ENCODE results near the gene TEX36. TPM values are rescaled to one million over a fixed set of nuclear protein-coding genes. Genes with fewer than 3 reads are reported as not detected.

Gene TEX36
- total RNA-seq, 1 experiment from 2014 or later, result not detected

DNA sequence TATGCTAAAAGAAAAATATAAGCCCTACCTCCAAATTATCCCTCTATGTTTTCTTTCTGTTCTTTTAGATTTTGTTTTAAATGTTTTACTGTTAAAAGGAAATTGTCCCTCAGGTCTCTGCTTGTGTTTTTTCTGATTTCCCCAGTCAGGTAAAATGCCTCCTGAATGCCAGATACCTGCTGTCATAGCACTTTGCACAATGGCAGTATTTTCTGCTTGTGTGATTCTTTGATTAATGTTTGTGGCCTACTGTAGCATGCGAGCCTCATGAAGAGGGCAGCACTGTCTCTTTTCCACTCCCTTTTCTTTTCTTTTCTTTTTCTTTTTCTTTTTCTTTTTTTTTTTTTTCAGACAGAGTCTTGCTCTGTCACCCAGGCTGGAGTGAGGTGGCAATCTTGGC lies 71.2 kb downstream of the TEX36 start:
- intact Hi-C loops (cut with micrococcal nuclease; ENCODE audit: unreplicated experiment), result no loop called here
- Mint-ChIP-seq H3K4me1 (ENCODE audit: low read depth, unreplicated experiment) (no peaks in the 10 kb centered on the region), H3K36me3 (ENCODE audit: insufficient read depth, unreplicated experiment) (no peaks in the 10 kb centered on the region), H3K27me3 (ENCODE audit: unreplicated experiment) (peaks cover 14% of the 10 kb centered on the region), H3K4me3 (ENCODE audit: low read depth, unreplicated experiment) (no peak overlapping the region), H3K9me3 (ENCODE audit: low read depth, unreplicated experiment) (no peaks in the 10 kb centered on the region), H3K27ac (ENCODE audit: unreplicated experiment) (no peak overlapping the region)
- no peak for DNase-seq
- CTCF ChIA-PET, result no interaction called here
- no TSS peak for BruUV-seq (replicated peaks)
- TF ChIP-seq, protein P1, sequence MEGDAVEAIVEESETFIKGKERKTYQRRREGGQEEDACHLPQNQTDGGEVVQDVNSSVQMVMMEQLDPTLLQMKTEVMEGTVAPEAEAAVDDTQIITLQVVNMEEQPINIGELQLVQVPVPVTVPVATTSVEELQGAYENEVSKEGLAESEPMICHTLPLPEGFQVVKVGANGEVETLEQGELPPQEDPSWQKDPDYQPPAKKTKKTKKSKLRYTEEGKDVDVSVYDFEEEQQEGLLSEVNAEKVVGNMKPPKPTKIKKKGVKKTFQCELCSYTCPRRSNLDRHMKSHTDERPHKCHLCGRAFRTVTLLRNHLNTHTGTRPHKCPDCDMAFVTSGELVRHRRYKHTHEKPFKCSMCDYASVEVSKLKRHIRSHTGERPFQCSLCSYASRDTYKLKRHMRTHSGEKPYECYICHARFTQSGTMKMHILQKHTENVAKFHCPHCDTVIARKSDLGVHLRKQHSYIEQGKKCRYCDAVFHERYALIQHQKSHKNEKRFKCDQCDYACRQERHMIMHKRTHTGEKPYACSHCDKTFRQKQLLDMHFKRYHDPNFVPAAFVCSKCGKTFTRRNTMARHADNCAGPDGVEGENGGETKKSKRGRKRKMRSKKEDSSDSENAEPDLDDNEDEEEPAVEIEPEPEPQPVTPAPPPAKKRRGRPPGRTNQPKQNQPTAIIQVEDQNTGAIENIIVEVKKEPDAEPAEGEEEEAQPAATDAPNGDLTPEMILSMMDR (IDR thresholded peaks at IDR 0.05; ENCODE audit: unreplicated experiment), result no peak

DNA sequence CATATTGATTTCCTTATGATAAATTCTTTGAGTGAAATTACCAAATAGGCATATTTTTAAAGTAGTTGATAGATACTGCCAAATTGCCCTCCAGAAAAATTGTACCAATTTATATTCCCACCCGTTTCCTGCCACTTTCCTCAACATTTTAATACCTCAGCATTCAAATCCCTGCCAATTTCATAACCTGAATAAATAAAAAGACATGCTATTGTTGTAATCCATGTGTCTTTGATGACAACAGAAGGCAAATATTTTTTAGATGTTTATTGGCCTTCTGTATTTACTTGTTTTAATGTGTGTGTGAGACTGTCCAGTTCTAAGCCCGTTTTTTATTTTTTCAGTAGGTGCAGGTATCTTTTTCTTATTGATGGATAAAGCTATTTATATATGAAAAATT lies 71.7 kb downstream of the TEX36 start:
- Mint-ChIP-seq H3K4me1 (ENCODE audit: low read depth, unreplicated experiment) (no peaks in the 10 kb centered on the region), H3K9me3 (ENCODE audit: low read depth, unreplicated experiment) (no peaks in the 10 kb centered on the region), H3K4me3 (ENCODE audit: low read depth, unreplicated experiment) (no peak overlapping the region), H3K36me3 (ENCODE audit: insufficient read depth, unreplicated experiment) (no peaks in the 10 kb centered on the region), H3K27ac (ENCODE audit: unreplicated experiment) (no peak overlapping the region), H3K27me3 (ENCODE audit: unreplicated experiment) (peaks cover 14% of the 10 kb centered on the region)
- TF ChIP-seq, protein P1 (IDR thresholded peaks at IDR 0.05; ENCODE audit: unreplicated experiment), result no peak
- no peak for DNase-seq
- BruUV-seq (replicated peaks), result no TSS peak
- CTCF ChIA-PET, result no interaction called here
- intact Hi-C loops (cut with micrococcal nuclease; ENCODE audit: unreplicated experiment), result no loop called here

DNA sequence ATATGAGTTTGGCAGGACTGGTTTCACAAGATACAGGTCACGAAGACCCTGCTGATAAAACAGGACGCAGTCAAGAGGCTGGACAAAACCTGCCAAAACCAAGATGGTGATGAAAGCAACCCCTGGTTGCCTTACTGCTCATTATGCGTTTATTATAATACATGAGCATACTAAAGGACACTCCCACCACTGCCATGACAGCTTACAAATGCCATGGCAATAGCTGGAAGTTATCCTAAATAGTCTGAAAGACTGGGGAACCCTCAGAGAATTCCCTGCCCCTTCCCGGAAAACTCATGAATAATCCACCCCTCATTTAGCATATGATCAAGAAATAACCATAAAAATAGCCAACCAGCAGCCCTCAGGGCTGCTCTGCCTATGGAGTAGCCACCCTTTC lies 73.1 kb downstream of the TEX36 start:
- BruUV-seq (replicated peaks), result no TSS peak
- peaks cover 14% of the 10 kb centered on the region for H3K27me3 Mint-ChIP-seq (ENCODE audit: unreplicated experiment)

DNA sequence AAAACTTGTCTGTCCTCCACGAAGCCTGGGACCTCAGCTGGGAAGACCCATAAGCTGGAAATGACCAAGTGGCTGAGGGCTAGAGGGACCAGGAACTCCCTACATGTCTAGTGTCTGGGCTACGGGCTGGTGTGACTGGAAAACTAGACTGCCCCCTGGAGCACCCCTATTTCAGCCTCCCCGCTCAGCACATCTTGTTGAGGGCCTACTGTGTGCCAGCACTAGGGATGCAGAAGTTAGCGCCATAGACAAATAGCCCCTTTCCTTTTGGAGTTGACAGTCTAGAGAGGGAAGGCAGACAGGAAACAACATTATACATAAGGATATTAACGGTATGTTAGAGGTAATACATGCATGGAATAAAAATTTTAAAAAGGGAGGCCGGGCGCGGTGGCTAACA lies 74.5 kb downstream of the TEX36 start:
- H3K27me3 Mint-ChIP-seq (ENCODE audit: unreplicated experiment), result peaks cover 14% of the 10 kb centered on the region
- intact Hi-C loops (cut with micrococcal nuclease; ENCODE audit: unreplicated experiment), result no loop called here
- H3K9me3 Mint-ChIP-seq (ENCODE audit: low read depth, unreplicated experiment), result no peaks in the 10 kb centered on the region
- BruUV-seq (replicated peaks), result no TSS peak
- CTCF ChIA-PET, result no interaction called here
- H3K4me1 Mint-ChIP-seq (ENCODE audit: low read depth, unreplicated experiment), result no peaks in the 10 kb centered on the region
- no peak overlapping the region for H3K27ac Mint-ChIP-seq (ENCODE audit: unreplicated experiment)
- TF ChIP-seq, protein P1 (IDR thresholded peaks at IDR 0.05; ENCODE audit: unreplicated experiment), result no peak
- H3K4me3 Mint-ChIP-seq (ENCODE audit: low read depth, unreplicated experiment), result no peak overlapping the region
- no peak for DNase-seq
- H3K36me3 Mint-ChIP-seq (ENCODE audit: insufficient read depth, unreplicated experiment), result no peaks in the 10 kb centered on the region

More for the DNA sequence above, 73.1 kb downstream of the TEX36 start:
- DNase-seq, result no peak
- Mint-ChIP-seq H3K27ac (ENCODE audit: unreplicated experiment) (no peak overlapping the region), H3K4me1 (ENCODE audit: low read depth, unreplicated experiment) (no peaks in the 10 kb centered on the region), H3K4me3 (ENCODE audit: low read depth, unreplicated experiment) (no peak overlapping the region), H3K36me3 (ENCODE audit: insufficient read depth, unreplicated experiment) (no peaks in the 10 kb centered on the region), H3K9me3 (ENCODE audit: low read depth, unreplicated experiment) (no peaks in the 10 kb centered on the region)
- intact Hi-C loops (cut with micrococcal nuclease; ENCODE audit: unreplicated experiment), result no loop called here
- TF ChIP-seq, protein P1 (IDR thresholded peaks at IDR 0.05; ENCODE audit: unreplicated experiment), result no peak
- CTCF ChIA-PET, result no interaction called here
